ENCODE measurements around the gene GRAPL.
"Not testable (repeated sequence)": the region's sequence is repeated elsewhere in the genome, so short reads cannot be mapped to it uniquely, and the experiment has no call there.

GRAPL gene

DNA sequence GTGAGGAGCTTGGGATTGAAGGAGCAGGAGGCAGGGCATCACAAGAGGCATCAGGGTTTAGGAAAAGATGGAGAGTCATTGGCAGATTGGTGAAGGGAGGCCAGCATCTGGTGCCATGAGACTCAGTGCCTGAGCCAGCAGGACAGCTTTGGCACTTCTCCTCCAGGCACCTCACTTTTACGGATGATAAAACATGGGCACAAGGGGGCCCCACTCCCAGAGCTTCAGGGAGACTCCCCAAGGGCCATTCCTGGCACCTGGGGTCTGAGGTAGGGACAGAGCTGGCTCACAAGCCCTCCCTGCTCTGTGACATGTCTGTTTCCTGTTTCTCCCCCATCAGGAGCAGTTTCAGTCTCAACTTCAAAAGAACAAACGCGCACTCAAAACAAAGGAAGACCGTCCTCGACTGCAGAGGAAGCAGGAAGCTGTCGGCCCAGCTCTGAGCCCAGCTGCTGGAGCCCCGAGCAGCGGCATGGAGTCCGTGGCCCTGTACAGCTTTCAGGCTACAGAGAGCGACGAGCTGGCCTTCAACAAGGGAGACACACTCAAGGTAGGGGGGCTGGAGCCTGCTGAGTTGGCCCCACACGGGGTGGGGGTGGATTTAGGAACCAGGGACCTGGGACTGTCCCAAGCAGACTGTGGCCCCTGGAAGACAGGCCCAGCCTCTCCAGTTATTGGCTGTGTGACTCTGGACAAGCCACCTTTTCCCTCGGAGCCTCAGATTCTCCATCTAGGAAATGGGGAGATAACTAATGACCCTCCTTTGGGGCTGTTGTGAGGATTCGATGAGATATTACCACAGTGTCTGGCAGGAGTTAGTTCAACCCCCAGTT is at the start of gene GRAPL:
Gene GRAPL, plus strand, starts transcription at position 442 of the 833 bp plus-strand sequence. Its CDS starts 31 bp downstream, at position 473.
- not testable (repeated sequence) for DNase-seq (ENCODE audit: low read depth in 2 of 2)

DNA sequence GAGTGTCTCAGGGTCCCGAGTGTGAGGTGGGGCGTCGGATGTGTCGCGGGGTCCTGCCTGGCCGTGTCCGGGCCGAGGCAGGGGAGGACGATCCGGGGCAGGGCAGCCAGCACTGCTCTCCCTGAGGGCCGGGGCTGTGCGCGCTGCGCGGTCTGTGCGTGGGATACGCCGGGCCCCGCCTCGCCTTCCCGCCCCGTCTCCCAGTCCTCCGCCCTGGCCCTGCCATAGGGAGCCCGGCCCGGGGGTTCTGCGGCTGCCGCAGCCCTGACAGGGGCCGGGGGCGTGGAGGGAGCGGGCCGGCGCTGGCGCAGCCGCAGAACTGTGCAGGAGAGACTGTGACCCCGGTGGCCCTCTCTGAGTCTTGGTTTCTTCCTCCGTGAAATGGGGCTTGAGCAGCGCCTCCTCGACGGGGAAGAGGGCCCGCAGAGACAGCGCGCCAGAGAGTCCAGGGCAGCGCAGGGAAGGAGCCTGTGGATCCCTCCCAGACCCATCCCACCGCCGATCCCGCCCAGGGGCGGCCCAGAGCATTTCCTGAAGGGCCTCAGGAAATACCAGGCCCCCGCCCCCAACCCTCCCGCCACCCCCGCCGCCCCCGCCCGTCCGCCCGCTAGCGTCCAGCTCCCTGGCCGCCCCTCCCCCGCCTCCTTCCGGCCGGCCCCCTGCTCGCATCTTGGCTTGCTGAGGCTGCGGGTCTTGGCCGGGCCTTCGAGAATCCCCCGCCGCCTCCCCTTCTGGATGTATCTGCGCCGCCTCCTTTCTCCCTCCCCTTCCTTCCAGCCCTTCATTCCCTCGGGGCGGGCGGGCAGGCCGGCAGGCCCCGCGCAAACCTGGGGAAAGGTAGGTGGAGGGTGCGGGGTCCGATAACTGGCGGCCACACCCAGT is 38.3 kb upstream of the GRAPL start:
- DNase-seq (ENCODE audit: low read depth in 2 of 2): not testable (repeated sequence)

DNA sequence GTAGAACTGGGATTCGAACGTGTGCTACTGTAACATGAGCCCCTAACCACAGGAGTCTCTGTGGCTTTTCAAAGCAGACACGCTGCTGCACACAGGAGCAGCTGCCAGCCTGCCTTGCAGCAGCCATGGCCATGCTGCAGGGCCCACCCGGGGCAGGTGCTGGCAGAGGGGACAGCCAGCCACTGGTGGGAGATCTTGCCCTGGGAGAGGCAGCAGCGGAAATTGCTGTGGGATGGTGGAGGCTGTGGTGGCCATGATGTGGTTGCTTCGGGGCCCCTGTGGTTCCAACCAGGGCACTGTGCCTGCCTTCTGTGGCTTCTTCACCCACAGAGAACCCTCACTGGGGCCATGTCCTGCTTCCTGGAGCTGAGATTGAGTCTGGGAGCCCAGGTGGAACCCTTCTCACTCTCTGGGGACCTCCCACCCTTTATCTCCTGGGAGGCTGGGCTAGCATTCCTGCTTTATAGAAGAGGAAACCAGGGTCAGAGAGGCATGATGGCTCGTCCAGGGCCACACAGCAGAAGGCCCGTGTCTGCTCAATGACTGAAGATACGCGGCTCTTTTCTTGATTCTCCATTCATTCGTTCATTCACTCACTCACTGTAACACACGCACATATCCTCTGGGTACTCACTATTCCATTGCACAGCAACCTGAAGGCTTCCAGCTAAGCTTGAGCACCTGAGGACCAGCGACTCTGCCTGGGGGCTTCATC is 37.2 kb upstream of the GRAPL start:
- not testable (repeated sequence) for DNase-seq (ENCODE audit: low read depth in 2 of 2)

DNA sequence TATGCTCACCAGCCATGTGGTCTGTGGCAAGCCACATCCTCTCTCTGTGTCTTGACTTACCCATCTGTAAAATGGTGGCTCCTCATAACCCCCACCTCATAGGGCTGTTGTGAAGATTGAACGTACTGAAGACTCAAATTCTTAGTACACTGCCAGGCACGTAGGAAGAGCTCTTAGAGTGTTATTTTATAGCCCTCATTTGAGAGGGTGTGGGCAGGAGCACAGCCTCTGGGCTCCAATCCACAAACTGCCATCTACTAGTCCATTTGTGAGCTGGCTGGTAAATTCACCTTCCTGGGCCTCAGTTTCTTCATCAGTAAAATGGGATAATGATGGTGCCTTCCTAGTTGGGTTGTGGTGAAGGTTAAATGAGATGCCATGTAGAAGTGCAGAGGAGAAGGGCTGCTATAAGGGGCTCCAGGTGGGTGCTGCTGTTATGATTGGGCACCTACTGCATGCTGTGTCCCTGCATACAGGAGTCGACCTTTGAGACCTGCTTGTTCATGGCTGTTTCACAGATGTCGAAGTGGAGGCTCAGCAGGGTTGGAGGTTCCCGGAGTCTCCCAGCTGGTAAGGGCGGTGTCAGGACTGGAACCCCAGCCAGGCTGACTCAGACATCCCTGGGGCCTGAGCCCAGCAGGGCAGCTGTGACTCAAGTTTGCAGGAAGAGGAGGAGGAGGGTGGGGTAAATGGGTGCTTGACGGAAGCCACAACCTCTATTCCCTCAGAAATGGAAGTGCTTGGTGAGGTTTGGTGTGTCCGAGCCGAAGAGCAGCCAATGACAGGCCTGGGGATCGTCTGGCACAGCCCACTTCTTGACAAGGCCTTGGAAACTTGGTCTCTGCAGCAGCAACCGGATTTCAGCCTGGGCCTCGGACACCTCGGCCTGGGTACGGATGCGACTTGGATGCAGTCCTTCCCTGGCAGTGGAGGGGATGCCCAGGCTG is 34.4 kb upstream of the GRAPL start:
- DNase-seq (ENCODE audit: low read depth in 2 of 2): not testable (repeated sequence)

DNA sequence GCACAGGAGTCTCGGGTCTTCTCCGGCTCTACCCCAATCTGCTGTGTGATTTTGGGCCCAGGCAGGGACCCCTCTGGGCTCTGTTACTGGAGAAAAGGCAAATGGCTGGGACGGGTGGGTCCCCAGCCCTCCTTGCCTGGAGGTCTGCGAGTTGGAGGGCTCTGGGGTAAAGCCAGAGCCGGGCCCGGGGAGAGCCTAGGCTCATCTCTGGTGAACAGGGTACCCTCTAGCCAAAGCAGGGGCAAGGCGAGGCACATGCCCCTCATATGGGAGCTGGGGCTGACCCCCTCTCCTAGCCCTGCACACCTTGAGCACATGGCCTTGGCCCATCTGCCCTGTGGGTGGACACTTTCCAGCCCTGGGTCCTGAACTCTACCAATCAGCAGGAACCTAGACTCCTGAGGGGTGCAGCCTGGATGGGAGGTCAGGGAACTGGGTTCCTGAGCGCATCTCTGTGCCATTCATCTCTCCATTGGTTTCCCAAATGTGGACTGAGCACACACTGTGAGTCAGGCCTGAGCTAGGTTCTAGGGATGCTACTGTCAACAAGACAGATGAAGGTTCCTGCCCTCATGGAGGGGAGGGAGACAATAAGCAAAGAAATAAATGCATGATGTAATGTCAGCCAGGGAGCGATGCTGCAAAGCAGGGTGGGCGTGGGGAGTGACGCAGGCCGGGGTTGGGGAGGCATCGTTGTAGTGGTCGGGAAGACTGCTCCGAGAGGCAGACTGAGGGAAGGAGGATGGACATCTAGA is 33.5 kb upstream of the GRAPL start:
- DNase-seq (ENCODE audit: low read depth in 2 of 2): not testable (repeated sequence)

DNA sequence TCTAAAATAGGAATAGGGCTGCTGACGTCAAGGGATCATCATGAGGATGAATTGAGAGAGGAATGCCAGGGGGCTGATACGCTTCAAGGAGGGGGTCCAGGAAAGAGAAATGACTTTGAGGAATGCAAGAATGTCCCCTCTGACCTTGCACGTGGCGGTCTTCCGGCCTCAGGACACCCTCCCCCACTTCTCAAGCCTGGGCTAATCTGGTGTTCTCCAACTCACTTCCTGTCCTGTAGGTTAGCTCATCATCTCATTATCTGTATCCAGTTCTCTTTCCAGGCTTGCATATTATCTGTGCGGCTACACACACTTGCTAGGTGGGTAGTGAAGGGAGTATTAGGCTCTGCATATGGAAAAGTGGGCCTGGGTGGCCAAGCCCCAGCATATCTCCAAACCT is 18.9 kb upstream of the GRAPL start:
- not testable (repeated sequence) for DNase-seq (ENCODE audit: low read depth in 2 of 2)

DNA sequence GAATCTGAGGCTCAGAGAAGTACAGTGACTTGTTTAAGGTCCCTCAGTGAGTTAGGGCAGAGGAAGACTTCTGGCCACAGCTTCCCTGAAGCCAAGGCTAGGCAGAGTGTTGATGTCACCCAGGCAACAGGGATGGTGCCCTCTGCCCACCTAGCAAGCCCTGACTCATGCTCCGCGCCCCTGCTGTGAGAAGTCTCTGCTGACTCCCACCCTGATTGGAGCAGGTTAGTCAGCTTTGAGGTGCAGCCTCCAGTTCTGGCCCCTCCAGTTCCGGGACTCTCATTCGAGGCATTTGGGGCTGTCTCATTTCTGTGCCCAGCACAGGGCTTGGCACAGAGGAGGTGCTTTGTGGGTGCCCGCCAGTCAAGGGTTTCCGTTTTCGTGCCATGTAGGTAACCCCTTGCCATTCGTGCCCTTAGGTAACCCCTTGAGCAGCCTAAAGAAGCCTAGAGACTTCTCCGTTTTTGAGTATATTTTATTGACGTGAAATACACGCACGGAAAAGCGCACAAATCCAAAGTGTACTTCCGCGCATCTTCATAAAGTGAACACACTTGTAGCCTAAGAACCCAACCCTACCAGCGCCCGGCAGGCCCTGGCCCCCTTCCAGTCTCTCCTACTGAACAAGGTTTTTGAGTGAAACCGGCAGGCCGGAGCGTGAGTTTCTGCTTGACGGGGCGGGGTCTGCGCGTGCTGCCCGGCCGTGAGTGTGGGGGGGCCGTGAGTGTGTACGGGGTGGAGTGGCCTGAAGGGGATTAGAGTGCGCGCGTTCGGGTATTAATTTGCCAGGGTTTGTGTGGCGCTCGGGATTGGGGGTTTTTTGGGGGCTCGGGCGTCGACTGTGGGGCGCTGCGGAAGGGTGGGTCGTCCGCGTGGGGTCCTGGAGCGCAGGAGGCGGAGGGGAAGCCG is 16.9 kb upstream of the GRAPL start:
- not testable (repeated sequence) for DNase-seq (ENCODE audit: low read depth in 2 of 2)

DNA sequence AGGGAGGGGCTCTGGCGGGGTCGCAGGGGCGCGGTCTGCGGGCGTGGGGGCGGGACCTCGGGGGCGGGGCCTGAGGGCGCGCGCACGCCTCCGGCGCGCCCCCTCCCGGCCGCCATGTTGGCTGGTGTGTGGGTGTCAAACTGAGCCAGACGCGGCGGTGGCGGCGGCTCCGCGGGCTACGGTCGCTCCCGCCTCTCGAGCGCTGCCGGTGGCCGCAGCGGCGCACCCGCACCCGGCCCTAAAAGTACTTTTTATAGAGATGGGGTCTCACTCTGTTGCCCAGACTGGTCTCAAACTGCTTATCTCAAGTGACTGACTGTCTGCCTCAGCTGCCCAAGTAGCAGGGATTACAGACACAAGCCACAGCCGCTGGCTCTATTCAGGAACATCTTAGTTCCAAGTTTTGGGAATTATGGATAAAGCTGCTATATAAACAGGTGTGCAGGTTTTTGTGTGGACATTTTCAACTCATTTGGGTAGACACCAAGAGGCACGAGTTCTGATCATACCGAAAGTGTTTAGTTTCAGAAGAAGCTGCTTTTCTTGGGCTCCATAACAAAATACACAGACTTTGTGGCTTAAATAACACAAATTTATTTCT is 16.2 kb upstream of the GRAPL start:
- peak in 1 of 2 experiments; percentile 7 for DNase-seq (ENCODE audit: low read depth in 2 of 2)

DNA sequence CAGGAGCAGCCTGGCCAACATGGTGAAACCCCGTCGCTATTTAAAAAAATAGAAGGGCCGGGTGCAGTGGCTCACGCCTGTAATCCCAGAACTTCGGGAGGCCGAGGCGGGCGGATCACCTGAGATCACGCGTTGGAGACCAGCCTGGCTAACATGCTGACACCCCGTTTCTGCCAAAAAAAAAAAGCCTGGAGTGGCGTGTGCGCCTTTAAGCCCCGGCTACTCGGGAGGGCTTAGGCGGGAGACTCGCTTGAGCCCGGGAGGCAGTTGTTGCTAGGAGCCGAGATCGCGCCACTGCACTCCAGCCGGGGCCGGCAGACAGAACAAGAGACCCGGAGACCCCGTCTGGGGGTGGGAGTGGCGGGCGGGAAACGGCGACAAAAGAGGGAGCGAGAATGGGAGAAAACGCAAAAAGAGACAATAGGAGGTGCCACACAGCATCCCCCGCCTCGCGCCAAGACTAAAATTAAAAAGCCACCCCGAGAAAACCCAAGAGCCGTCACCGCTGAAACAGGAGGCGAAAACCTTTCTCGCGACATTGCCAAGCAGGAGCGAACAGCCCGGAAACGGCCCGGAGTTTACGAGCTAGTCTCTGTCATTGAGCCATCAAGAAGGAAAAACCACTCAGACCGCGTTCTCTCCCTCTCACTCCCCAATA is 15.5 kb upstream of the GRAPL start:
- DNase-seq (ENCODE audit: low read depth in 2 of 2): peak in 1 of 2 experiments; percentile 82

DNA sequence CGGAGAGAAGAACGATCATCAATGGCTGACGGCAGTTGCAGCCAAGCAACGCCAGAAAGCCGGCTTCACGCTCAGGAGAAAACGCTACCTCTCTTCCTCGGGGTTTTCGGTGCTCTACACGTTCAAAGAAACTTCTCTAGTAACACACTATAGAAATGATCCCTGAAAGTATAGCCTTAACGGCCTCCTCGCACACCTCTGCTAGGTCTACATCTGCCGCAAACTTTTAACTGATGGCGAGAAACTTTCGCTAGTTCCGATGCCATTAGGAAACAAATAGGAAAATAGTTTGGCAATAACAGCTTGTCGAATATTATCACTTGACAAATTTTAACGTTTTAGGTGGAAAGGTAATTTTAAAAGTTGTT is 14.9 kb upstream of the GRAPL start:
- DNase-seq (ENCODE audit: low read depth in 2 of 2): not testable (repeated sequence)

DNA sequence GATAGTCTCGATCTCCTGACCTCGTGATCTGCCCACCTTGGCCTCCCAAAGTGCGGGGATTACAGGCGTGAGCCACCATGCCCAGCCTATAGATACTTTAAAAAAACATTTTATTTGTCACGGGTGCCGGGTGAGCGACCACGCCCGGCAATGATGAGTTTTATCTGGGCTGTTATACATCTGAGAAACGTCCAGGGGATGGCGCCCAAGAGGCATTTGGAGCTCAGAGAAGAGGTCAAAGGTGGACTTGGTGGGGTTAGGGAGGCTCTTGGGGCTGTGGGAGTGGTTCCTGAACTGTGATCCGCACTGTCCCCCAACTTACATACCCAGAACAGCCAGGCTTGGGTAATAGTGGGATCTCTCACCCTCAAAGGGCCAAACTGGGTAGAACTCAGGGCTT is 8.7 kb upstream of the GRAPL start:
- DNase-seq (ENCODE audit: low read depth in 2 of 2): not testable (repeated sequence)

DNA sequence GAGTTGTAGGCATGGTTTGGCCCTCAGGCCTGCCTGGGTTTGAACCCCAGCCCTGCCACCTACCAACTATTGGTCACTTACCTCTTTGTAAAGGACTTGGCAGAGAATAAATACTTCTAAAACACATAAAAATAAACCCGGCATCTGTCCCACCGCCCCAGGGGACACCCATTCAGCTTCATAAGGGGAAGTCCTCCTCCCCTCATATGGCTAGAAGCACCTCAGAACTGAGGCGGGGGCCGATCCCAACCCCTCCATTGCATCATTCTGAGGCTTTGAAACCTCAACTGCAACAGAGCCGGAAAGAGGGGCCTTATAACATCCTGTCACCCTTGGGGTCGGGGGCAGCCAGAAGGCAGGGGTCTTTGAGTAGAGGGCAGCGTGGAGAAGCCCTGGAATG is 2.1 kb upstream of the GRAPL start:
- DNase-seq (ENCODE audit: low read depth in 2 of 2): not testable (repeated sequence)

DNA sequence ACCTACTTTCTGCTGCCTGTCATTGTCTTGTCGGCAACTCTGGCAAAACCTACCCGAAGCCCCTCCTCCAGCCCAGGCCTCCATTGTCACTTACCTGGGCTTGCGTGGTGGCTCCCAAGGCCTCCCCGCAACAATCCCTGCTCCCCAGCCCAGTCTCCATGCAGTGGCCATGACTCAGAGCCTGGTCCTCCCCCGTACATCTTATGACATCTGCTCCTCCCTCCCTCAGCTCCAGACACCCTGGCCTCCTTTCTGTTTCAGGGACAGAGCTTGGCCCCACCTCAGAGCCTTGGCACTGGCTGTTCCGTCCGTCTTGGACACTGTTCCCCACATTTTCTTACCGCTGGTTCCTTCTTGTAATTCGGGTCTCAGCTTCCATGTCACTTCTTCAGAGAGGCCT is 2.1 kb downstream of the GRAPL start:
- DNase-seq (ENCODE audit: low read depth in 2 of 2): not testable (repeated sequence)

DNA sequence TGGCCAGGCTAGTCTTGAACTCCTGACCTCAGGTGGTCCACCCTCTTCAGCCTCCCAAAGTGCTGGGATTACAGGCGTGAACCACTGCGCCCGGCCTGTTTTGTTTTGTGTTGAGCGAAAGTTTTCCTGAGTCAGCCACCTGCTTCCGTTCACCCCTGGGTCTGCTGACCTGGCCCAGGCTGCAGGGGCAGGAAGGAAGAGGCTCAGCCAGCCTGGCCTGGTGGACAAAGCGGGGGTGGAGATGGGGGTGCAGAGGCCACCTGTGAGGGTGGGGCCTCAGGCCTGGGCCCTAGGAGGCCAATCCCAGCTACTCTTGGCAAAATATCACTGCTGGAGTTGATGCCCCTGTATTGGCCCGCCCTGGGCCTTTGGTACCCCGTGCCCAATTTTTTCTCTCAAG is 3.7 kb downstream of the GRAPL start:
- not testable (repeated sequence) for DNase-seq (ENCODE audit: low read depth in 2 of 2)

DNA sequence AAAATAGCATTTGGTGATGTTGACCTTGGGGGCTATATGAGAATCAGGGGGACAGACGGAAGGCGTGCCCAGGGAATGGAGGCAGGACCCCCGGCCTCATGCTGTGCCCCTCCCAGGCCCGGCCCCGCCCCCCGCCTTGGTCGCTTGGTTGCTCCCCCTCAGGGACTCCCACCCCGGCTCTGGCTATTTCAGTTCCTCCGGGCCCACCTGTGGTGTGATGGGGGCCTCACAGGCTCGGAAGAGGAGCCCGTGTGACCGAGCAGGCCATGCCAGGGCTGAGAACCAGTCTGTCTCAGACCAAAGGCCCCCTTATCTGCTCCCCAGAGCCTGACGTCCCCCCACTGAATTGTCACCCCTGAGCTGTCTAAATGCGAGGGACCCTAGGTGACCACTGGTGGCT is 4.4 kb downstream of the GRAPL start:
- DNase-seq (ENCODE audit: low read depth in 2 of 2): not testable (repeated sequence)

DNA sequence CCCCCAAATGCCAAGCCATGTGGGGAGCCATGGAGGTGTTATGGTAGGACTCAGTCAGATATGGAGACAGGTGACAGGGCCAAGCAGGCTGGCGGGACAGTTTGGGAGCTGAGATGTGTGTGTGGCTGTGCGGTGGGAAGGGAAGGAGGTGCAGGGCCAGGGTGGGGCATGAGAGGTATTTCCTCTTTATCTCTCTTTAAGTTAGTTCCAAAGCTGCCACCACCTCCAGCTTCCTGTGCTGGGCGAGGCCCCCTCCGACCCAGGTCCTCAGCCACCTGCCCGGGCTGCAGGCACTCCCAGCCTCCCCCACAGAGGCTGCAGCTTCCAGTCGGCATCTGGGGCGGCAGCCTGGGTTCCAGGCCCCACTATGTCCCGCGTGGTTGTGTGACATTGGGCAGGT is 6.4 kb downstream of the GRAPL start:
- not testable (repeated sequence) for DNase-seq (ENCODE audit: low read depth in 2 of 2)

DNA sequence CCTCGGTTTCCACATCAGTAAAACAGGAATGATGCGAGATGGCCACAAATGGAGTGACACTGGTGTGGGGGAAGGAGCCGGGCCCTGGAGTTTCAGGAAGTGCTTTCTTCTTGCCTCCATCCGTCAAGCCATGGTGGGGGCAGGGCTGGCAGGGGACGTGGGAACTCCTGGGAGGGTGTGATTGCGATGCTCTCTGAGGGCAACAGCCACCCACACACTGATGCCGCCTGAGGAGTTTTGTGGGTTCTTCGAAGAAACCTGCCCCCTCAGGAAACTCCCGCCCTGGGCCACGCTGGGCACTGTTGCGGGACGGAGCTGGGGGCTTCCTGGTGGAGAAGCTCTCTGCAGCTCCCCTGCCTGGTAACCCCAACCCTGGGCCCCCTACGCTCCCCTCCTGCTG is 8.0 kb downstream of the GRAPL start:
- DNase-seq (ENCODE audit: low read depth in 2 of 2): not testable (repeated sequence)

DNA sequence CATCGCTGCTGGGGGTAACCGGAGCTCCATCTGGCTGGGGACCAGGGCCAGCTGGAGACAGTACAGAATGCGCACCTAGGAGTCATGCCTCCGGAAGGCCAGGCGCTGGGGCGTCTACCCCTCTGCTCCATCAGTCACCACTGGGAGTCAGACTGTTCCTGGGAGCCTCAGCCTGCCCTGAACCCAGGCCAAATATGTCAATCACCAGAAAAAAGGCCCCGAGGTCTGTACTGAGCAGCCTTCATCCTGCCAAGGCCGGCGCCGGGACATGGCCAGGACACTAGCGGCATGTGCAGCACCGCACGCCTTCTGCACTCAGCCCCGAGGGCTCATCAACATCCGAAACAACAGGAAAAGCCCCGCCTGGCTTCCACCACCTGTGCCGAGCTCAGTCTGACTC is 8.7 kb downstream of the GRAPL start:
- DNase-seq (ENCODE audit: low read depth in 2 of 2): not testable (repeated sequence)

Measured in fibroblast of skin of left biceps (primary cell).